HEK293 (cell line): ENCODE data around the gene ACR.

Experiments used
- CTCF ChIP-seq: fragments of 450-650 bp; formaldehyde crosslinking; IDR thresholded peaks from 2 replicates; pipeline ENCODE4 v1.5.1; 2016; ENCODE audit warnings: missing biosample characterization, missing genetic modification characterization
- GFI1B ChIP-seq: fragments of 450-650 bp; formaldehyde crosslinking; IDR thresholded peaks from 2 replicates; pipeline ENCODE4 v1.5.1; 2016; ENCODE audit warnings: missing biosample characterization, missing genetic modification characterization
- ZBTB1 ChIP-seq: fragments of 450-650 bp; formaldehyde crosslinking; IDR thresholded peaks from 2 replicates; pipeline ENCODE4 v1.5.1; 2016; ENCODE audit warnings: missing biosample characterization, missing genetic modification characterization
- ZBTB11 ChIP-seq: fragments of 450-650 bp; formaldehyde crosslinking; conservative IDR thresholded peaks from 2 replicates; pipeline ENCODE4 v1.5.1; 2016; ENCODE audit warnings: low read depth, missing biosample characterization, missing genetic modification characterization
- ZBTB8A ChIP-seq: fragments of 450-650 bp; formaldehyde crosslinking; IDR thresholded peaks from 2 replicates; pipeline ENCODE4 v1.5.1; 2016; ENCODE audit warnings: missing biosample characterization, missing genetic modification characterization
- ZNF146 ChIP-seq: fragments of 450-650 bp; formaldehyde crosslinking; IDR thresholded peaks from 2 replicates; pipeline ENCODE4 v1.5.1; 2016; ENCODE audit warnings: missing biosample characterization, missing genetic modification characterization
- ZNF311 ChIP-seq: fragments of 450-650 bp; formaldehyde crosslinking; IDR thresholded peaks from 2 replicates; pipeline ENCODE4 v1.5.1; 2017; ENCODE audit warnings: missing biosample characterization, missing genetic modification characterization, borderline replicate concordance
- ZNF777 ChIP-seq: fragments of 450-650 bp; formaldehyde crosslinking; IDR thresholded peaks from 2 replicates; pipeline ENCODE4 v1.5.1; 2017; ENCODE audit warnings: missing biosample characterization, missing genetic modification characterization, borderline replicate concordance
- TF ChIP-seq, protein P1 (sequence below): fragments of 450-650 bp; formaldehyde crosslinking; IDR thresholded peaks from 2 replicates; pipeline ENCODE4 v1.5.1; 2016; ENCODE audit warnings: missing biosample characterization, missing genetic modification characterization

- TF ChIP-seq CTCF (tag by site-specific recombination) (no peak), ZBTB8A (tag by site-specific recombination) (no peak), ZBTB11 (tag by site-specific recombination) (no peak), ZNF777 (tag by site-specific recombination) (no peak), GFI1B (tag by site-specific recombination) (no peak), ZBTB1 (tag by site-specific recombination) (no peak), ZNF311 (tag by site-specific recombination) (no peak), ZNF146 (tag by site-specific recombination) (no peak)
- TF ChIP-seq, protein P1, sequence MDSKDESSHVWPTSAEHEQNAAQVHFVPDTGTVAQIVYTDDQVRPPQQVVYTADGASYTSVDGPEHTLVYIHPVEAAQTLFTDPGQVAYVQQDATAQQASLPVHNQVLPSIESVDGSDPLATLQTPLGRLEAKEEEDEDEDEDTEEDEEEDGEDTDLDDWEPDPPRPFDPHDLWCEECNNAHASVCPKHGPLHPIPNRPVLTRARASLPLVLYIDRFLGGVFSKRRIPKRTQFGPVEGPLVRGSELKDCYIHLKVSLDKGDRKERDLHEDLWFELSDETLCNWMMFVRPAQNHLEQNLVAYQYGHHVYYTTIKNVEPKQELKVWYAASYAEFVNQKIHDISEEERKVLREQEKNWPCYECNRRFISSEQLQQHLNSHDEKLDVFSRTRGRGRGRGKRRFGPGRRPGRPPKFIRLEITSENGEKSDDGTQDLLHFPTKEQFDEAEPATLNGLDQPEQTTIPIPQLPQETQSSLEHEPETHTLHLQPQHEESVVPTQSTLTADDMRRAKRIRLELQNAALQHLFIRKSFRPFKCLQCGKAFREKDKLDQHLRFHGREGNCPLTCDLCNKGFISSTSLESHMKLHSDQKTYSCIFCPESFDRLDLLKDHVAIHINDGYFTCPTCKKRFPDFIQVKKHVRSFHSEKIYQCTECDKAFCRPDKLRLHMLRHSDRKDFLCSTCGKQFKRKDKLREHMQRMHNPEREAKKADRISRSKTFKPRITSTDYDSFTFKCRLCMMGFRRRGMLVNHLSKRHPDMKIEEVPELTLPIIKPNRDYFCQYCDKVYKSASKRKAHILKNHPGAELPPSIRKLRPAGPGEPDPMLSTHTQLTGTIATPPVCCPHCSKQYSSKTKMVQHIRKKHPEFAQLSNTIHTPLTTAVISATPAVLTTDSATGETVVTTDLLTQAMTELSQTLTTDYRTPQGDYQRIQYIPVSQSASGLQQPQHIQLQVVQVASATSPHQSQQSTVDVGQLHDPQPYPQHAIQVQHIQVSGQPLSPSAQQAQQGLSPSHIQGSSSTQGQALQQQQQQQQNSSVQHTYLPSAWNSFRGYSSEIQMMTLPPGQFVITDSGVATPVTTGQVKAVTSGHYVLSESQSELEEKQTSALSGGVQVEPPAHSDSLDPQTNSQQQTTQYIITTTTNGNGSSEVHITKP: no peak
Measured at GRCh38 chr22:50705851-50706351, 32.1 kb upstream of the ACR start.
